Limb (tissue), 2 donors: Measurements from ENCODE around the gene ZFP57.

Source experiments
- DNase-seq, 2 donors: peaks; one replicate each; pipeline ENCODE4 v3.0.0-alpha.2; 2016; ENCODE audit errors: extremely low spot score in 2 of 2

The ZFP57 gene

DNA sequence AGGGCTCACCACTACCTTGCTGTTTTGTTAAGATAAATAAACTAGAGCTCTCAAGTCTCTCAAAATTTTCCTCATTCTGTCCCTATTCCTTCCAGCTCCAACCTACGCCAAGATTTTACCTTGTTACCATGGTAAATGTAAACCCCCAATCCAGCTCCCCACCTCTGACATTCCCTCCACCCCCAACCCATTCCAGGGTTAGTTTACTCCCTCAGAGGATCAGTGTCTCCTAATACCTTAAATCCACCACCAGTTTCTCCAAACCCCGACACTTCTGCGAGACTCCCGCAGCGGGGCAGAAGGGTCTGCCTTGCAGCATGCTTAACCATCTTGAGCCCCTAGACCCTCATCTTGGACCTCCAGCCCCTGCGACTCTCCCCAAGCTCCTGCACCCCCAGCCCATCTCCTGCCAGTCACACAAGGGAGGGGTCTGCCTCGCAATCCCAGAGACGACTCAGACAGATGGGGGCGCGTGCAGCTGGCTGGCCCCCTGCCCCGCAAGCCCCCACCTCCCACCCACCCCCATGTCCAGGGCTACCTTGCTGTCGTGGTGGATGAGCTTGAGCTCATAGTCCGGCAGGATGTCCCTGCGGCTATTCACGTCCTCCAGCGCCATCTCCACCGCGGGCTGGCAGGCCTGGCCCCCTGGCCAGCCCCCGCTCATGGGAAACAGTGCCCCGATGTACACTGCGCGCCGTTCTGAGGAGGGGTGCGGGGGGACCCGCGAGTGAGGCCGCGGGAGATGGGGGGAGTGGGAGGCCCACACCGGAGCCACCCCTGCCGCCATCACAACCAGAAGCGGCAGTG lies 53.8 kb downstream of the ZFP57 start:
- peak in 1 of 2 donors; percentile 52 for DNase-seq

DNA sequence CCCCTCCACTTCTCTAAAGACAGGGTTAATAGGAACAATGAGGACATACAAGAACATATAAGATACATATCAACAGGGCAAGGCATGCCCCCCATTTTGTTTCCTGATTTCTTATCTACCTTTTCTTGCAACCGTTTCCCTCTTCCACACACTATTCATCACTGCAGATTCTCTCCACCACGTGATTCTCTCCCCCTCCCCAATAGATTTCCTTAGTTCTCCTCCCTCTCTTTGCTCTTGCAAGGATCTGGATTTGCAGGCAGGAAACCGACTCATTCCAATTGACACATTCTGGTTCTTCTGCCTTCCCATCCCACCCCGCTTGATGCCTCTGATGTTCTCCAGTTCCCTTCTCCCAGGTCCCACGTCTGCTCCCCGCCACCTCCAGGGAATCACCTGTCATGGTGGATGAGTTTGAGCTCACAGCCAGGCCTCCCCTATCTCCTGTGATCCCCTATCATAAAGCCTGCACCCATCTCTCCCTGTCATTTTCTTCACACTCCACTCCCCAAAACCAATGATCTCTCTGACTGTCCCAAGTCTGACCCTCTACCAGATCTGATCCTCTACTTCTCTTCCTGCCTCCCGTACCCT lies 55.5 kb downstream of the ZFP57 start:
- no peak for DNase-seq

DNA sequence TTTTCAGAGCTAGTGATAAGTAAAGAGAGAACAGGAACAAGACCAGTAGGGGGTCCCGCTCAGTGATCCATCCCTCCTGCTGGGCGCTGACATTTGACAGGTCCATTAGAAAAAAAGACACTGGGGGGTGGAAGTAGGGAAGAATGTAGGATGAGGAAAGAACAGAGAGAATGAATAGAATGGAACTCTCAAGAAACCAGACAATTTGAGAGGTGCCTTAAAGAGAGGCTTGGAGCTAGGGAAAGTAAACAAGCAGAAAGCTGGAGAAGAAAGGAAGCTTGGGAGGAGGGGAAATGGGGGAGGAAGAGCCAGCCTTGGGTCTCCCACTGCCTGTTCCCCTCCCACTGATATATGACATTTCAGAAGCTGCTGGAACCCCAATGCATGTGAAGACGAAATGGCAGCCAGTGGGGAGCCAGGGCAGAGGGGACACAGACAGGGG lies 56.4 kb downstream of the ZFP57 start:
- DNase-seq = no peak
